PFSK-1 (cell line): ENCODE data around the gene MRPL28.

Source experiments
- POLR2AphosphoS5 ChIP-seq: IDR thresholded peaks from 2 replicates; pipeline ENCODE4 v1.6.1; 2012; ENCODE audit warnings: low read depth, mild to moderate bottlenecking, control low read depth, low read length, moderate library complexity
- TAF1 ChIP-seq: IDR thresholded peaks from 2 replicates; pipeline ENCODE4 v1.6.1; 2012; ENCODE audit warnings: low read length, control low read depth, borderline replicate concordance; ENCODE audit not compliant: insufficient read depth
- TF ChIP-seq, protein P1 (sequence below), 2 experiments: IDR thresholded peaks; 2 replicates each; pipeline versions ENCODE4 v1.6.1 to v1.8.0; 2011 to 2012; ENCODE audit warnings: low read depth in 2 of 2, low read length in 2 of 2, control low read depth in 1 of 2, inconsistent platforms in 1 of 2, mild to moderate bottlenecking in 1 of 2, moderate library complexity in 1 of 2; ENCODE audit not compliant: insufficient read depth in 1 of 2

DNA sequence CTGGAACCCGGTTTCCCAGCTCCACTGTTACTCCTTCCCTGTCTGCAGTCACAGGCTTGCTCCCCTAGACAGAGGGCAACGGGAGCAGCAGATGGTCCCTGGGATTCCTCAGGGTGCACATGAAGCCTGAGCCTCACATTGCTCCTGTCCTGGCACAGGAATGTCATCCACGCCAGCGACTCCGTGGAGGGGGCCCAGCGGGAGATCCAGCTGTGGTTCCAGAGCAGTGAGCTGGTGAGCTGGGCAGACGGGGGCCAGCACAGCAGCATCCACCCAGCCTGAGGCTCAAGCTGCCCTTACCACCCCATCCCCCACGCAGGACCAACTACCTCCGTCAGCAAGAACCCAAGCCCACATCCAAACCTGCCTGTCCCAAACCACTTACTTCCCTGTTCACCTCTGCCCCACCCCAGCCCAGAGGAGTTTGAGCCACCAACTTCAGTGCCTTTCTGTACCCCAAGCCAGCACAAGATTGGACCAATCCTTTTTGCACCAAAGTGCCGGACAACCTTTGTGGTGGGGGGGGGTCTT, 29.8 kb upstream of the MRPL28 start:
- no peak for TF ChIP-seq POLR2AphosphoS5
- no peak for TF ChIP-seq TAF1
- TF ChIP-seq, protein P1, sequence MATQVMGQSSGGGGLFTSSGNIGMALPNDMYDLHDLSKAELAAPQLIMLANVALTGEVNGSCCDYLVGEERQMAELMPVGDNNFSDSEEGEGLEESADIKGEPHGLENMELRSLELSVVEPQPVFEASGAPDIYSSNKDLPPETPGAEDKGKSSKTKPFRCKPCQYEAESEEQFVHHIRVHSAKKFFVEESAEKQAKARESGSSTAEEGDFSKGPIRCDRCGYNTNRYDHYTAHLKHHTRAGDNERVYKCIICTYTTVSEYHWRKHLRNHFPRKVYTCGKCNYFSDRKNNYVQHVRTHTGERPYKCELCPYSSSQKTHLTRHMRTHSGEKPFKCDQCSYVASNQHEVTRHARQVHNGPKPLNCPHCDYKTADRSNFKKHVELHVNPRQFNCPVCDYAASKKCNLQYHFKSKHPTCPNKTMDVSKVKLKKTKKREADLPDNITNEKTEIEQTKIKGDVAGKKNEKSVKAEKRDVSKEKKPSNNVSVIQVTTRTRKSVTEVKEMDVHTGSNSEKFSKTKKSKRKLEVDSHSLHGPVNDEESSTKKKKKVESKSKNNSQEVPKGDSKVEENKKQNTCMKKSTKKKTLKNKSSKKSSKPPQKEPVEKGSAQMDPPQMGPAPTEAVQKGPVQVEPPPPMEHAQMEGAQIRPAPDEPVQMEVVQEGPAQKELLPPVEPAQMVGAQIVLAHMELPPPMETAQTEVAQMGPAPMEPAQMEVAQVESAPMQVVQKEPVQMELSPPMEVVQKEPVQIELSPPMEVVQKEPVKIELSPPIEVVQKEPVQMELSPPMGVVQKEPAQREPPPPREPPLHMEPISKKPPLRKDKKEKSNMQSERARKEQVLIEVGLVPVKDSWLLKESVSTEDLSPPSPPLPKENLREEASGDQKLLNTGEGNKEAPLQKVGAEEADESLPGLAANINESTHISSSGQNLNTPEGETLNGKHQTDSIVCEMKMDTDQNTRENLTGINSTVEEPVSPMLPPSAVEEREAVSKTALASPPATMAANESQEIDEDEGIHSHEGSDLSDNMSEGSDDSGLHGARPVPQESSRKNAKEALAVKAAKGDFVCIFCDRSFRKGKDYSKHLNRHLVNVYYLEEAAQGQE (IDR thresholded peaks at IDR 0.05; ENCODE audit: insufficient read depth in 1 of 2, low read depth in 2 of 2, low read length in 2 of 2) = no peak
